HepG2 (cell line): ENCODE results near the gene XAB2. TPM values are rescaled to one million over a fixed set of nuclear protein-coding genes. Genes with fewer than 3 reads are reported as not detected.
A peak's percentile ranks its signal among the peaks of the same experiment; 100 is the strongest.

Source experiments
- HMG20A ChIP-seq: IDR thresholded peaks from 2 replicates; pipeline ENCODE4 v1.6.1; 2016; ENCODE audit warnings: borderline replicate concordance
- MIER2 ChIP-seq: IDR thresholded peaks from 2 replicates; pipeline ENCODE4 v1.6.1; 2016; ENCODE audit warnings: missing biosample characterization, missing genetic modification reagents
- RAD51 ChIP-seq: fragments of 450-650 bp; IDR thresholded peaks from 2 replicates; pipeline ENCODE4 v1.6.1; 2016; ENCODE audit warnings: borderline replicate concordance
- RBM22 ChIP-seq: fragments of 200-400 bp; formaldehyde crosslinking; optimal IDR thresholded peaks from 2 replicates; pipeline ENCODE3; 2017; ENCODE audit warnings: mild to moderate bottlenecking, low read length, moderate library complexity
- REXO4 ChIP-seq: sonication (generic); formaldehyde crosslinking; IDR thresholded peaks from 2 replicates; pipeline ENCODE4 v1.8.0; 2022; ENCODE audit warnings: missing genetic modification reagents, mild to moderate bottlenecking, borderline replicate concordance
- RXRA ChIP-seq: sonication (generic); formaldehyde crosslinking; IDR thresholded peaks from 2 replicates; pipeline ENCODE4 v1.5.1; 2020; ENCODE audit warnings: missing genetic modification reagents
- SKI ChIP-seq: fragments of 450-650 bp; IDR thresholded peaks from one replicate; pipeline ENCODE4 v1.6.1; 2018; ENCODE audit warnings: mild to moderate bottlenecking; ENCODE audit not compliant: partially characterized antibody
- SSRP1 ChIP-seq: IDR thresholded peaks from 2 replicates; pipeline ENCODE4 v1.6.1; 2016; ENCODE audit warnings: control low read depth
- TGIF2 ChIP-seq: IDR thresholded peaks from 2 replicates; pipeline ENCODE4 v1.6.1; 2016; ENCODE audit warnings: control low read depth, missing compliant biosample characterization
- ZBTB4 ChIP-seq: sonication (generic); formaldehyde crosslinking; IDR thresholded peaks from 2 replicates; pipeline ENCODE4 v1.4.0; 2020; ENCODE audit warnings: missing genetic modification reagents, mild to moderate bottlenecking, borderline replicate concordance
- ZNF501 ChIP-seq: sonication (generic); formaldehyde crosslinking; IDR thresholded peaks from 2 replicates; pipeline ENCODE4 v1.5.1; 2020; ENCODE audit warnings: mild to moderate bottlenecking, moderate library complexity, missing genetic modification reagents
- ZNF674 ChIP-seq: sonication (generic); formaldehyde crosslinking; IDR thresholded peaks from 2 replicates; pipeline ENCODE4 v1.5.0; 2020; ENCODE audit warnings: low read depth, mild to moderate bottlenecking, missing genetic modification reagents
- ZNF703 ChIP-seq: sonication (generic); formaldehyde crosslinking; IDR thresholded peaks from 2 replicates; pipeline ENCODE4 v1.5.1; 2020; ENCODE audit warnings: missing genetic modification reagents, mild to moderate bottlenecking, moderate library complexity, borderline replicate concordance
- polyA plus RNA-seq, 8 experiments: library from polyadenylated mRNA; depleted of rRNA in 3 of 8; stranded (reverse) in 7 of 8; unstranded in 1 of 8; fragments of >200 nt; fragmentation: Illumina TruSeq in 4 of 8; extraction: Trizol in 4 of 8; gene quantifications; 2 replicates each; pipeline versions ENCODE4 v1.2.1 to v1.2.3, GENCODE V29; 2011 to 2016; ENCODE audit warnings: low read depth in 4 of 8, missing spikeins in 1 of 8, mixed read lengths in 1 of 8; ENCODE audit not compliant: insufficient read depth in 1 of 8
- total RNA-seq, 5 experiments: library from RNA; depleted of rRNA; stranded (reverse); fragments of >200 nt; fragmentation: Illumina TruSeq; extraction: Trizol; gene quantifications; 2 replicates each; pipeline ENCODE4 v1.2.3, GENCODE V29; 2016; ENCODE audit warnings: low read depth in 1 of 5
- TF ChIP-seq, protein P1 (sequence below): sonication (generic); formaldehyde crosslinking; IDR thresholded peaks from 2 replicates; pipeline ENCODE4 v1.4.0; 2020; ENCODE audit warnings: missing genetic modification reagents
- TF ChIP-seq, protein P2 (sequence below): sonication (generic); formaldehyde crosslinking; IDR thresholded peaks from 2 replicates; pipeline ENCODE4 v1.5.1; 2020; ENCODE audit warnings: mild to moderate bottlenecking, missing genetic modification reagents, moderate library complexity
- TF ChIP-seq, protein P3 (sequence below): sonication (generic); formaldehyde crosslinking; IDR thresholded peaks from 2 replicates; pipeline ENCODE4 v1.5.1; 2020; ENCODE audit warnings: missing genetic modification reagents, mild to moderate bottlenecking, borderline replicate concordance

Gene XAB2
- total and polyA plus RNA-seq, 2 of the 13 experiments (the other 11 are each of a cell fraction or from before 2014, with no cell fraction given) = 6.2 to 23.9 TPM

DNA sequence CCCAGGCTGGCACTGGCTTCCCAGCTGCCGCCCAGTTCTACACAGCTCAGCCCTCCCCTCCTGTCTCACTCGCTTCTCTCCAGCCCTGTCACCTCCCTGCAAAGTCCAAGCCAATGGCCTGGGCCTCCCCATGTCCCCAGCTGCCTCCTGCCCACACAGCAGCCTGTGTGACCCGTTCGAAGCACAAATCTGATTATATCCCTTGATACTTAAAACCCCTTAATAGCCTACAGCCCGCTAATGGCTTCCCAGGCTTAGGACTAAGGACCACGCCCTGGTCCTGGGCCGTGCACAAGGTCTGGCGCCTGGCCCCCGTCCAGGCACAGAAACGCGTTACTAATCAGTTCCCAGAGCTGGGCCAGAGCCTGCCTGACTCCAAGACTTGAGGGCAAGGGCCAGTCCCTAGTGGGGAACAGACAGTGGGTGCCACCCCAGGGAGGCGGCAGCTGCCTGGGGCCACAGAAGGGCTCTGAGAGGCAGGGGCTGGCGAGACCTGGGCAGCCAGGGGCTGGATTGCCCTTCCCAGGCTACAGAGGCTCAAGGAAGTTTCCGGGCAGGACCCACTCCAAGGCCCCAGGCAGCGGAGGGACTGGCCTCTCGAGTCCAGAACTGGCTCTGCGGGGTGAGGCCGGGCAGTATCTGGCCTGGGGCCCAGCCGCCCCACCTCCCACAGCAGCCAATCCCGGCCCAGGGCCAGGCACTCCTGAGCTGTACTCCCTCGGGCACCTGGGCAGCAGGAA, 10.4 kb downstream of the XAB2 start (continued):
- no peak for TF ChIP-seq ZNF674 (CRISPR knock-in tag)
- peak; percentile 19; the same call in 1 of the 2 replicates for TF ChIP-seq SSRP1 (CRISPR knock-in tag)
- TF ChIP-seq ZNF501 (CRISPR knock-in tag) = 0 out of 2 replicates have a peak, but pooled peaks have one; percentile 15
- no peak for TF ChIP-seq MIER2 (CRISPR knock-in tag)
- no peak for TF ChIP-seq RXRA (CRISPR knock-in tag)
- TF ChIP-seq RAD51 = no peak
- peak; percentile 88 for TF ChIP-seq RBM22
- 0 out of 2 replicates have a peak, but pooled peaks have one; percentile 28 for TF ChIP-seq ZBTB4 (CRISPR knock-in tag)
- no peak for TF ChIP-seq HMG20A
- TF ChIP-seq, protein P1, sequence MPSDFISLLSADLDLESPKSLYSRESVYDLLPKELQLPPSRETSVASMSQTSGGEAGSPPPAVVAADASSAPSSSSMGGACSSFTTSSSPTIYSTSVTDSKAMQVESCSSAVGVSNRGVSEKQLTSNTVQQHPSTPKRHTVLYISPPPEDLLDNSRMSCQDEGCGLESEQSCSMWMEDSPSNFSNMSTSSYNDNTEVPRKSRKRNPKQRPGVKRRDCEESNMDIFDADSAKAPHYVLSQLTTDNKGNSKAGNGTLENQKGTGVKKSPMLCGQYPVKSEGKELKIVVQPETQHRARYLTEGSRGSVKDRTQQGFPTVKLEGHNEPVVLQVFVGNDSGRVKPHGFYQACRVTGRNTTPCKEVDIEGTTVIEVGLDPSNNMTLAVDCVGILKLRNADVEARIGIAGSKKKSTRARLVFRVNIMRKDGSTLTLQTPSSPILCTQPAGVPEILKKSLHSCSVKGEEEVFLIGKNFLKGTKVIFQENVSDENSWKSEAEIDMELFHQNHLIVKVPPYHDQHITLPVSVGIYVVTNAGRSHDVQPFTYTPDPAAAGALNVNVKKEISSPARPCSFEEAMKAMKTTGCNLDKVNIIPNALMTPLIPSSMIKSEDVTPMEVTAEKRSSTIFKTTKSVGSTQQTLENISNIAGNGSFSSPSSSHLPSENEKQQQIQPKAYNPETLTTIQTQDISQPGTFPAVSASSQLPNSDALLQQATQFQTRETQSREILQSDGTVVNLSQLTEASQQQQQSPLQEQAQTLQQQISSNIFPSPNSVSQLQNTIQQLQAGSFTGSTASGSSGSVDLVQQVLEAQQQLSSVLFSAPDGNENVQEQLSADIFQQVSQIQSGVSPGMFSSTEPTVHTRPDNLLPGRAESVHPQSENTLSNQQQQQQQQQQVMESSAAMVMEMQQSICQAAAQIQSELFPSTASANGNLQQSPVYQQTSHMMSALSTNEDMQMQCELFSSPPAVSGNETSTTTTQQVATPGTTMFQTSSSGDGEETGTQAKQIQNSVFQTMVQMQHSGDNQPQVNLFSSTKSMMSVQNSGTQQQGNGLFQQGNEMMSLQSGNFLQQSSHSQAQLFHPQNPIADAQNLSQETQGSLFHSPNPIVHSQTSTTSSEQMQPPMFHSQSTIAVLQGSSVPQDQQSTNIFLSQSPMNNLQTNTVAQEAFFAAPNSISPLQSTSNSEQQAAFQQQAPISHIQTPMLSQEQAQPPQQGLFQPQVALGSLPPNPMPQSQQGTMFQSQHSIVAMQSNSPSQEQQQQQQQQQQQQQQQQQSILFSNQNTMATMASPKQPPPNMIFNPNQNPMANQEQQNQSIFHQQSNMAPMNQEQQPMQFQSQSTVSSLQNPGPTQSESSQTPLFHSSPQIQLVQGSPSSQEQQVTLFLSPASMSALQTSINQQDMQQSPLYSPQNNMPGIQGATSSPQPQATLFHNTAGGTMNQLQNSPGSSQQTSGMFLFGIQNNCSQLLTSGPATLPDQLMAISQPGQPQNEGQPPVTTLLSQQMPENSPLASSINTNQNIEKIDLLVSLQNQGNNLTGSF (CRISPR knock-in tag) = no peak
- no peak for TF ChIP-seq TGIF2
- TF ChIP-seq, protein P2, sequence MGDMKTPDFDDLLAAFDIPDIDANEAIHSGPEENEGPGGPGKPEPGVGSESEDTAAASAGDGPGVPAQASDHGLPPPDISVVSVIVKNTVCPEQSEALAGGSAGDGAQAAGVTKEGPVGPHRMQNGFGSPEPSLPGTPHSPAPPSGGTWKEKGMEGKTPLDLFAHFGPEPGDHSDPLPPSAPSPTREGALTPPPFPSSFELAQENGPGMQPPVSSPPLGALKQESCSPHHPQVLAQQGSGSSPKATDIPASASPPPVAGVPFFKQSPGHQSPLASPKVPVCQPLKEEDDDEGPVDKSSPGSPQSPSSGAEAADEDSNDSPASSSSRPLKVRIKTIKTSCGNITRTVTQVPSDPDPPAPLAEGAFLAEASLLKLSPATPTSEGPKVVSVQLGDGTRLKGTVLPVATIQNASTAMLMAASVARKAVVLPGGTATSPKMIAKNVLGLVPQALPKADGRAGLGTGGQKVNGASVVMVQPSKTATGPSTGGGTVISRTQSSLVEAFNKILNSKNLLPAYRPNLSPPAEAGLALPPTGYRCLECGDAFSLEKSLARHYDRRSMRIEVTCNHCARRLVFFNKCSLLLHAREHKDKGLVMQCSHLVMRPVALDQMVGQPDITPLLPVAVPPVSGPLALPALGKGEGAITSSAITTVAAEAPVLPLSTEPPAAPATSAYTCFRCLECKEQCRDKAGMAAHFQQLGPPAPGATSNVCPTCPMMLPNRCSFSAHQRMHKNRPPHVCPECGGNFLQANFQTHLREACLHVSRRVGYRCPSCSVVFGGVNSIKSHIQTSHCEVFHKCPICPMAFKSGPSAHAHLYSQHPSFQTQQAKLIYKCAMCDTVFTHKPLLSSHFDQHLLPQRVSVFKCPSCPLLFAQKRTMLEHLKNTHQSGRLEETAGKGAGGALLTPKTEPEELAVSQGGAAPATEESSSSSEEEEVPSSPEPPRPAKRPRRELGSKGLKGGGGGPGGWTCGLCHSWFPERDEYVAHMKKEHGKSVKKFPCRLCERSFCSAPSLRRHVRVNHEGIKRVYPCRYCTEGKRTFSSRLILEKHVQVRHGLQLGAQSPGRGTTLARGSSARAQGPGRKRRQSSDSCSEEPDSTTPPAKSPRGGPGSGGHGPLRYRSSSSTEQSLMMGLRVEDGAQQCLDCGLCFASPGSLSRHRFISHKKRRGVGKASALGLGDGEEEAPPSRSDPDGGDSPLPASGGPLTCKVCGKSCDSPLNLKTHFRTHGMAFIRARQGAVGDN (CRISPR knock-in tag) = peak; percentile 32; the same call in 1 of the 2 replicates
- TF ChIP-seq, protein P3, sequence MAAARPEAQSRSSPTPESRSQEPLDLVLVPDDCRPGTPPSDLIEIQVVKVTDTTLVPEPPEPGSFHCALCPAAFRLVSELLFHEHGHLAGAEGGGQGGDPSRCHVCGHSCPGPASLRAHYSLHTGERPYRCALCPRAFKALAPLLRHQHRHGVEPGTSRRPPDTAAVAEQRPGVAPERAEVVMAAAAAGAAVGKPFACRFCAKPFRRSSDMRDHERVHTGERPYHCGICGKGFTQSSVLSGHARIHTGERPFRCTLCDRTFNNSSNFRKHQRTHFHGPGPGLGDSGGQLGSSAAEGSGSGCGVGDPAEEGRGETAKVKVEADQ (CRISPR knock-in tag) = no peak
- no peak for TF ChIP-seq REXO4 (CRISPR knock-in tag)
- no peak for TF ChIP-seq SKI
- TF ChIP-seq ZNF703 = no peak
